GM21786 (cell line): ENCODE results near the gene GSG1.

ENCODE experiments used
- ATAC-seq: cut with Tn5 transposase; IDR thresholded peaks from one replicate; pipeline ENCODE4 v1.9.1; 2021; ENCODE audit not compliant: unreplicated experiment

GSG1 gene

GRCh38 chr12:13120413-13120812, 16.9 kb upstream of the GSG1 start:
- ATAC-seq = no peak

GRCh38 chr12:13119826-13120225, 16.4 kb upstream of the GSG1 start:
- no peak for ATAC-seq

GRCh38 chr12:13117029-13117428, 13.6 kb upstream of the GSG1 start:
- no peak for ATAC-seq

GRCh38 chr12:13116259-13116658, 12.8 kb upstream of the GSG1 start:
- ATAC-seq = no peak

- ATAC-seq = no peak
Measured at GRCh38 chr12:13114251-13115052, 11.0 kb upstream of the GSG1 start.

GRCh38 chr12:13112968-13113367, 9.5 kb upstream of the GSG1 start:
- no peak for ATAC-seq

GRCh38 chr12:13106666-13107065, 3.2 kb upstream of the GSG1 start:
- no peak for ATAC-seq

- no peak for ATAC-seq
Measured at GRCh38 chr12:13105781-13106180, 2.3 kb upstream of the GSG1 start.

- no peak for ATAC-seq
Measured at GRCh38 chr12:13104409-13104808, 942 bp upstream of the GSG1 start.

- no peak for ATAC-seq
Measured at GRCh38 chr12:13102461-13103195, 839 bp downstream of the GSG1 start.

GRCh38 chr12:13101821-13102375, 1.6 kb downstream of the GSG1 start:
- ATAC-seq = no peak

GRCh38 chr12:13100882-13101769, 2.3 kb downstream of the GSG1 start:
- peak; percentile 85 for ATAC-seq

- no peak for ATAC-seq
Measured at GRCh38 chr12:13100605-13100881, 2.9 kb downstream of the GSG1 start.

GRCh38 chr12:13099844-13100604, 3.4 kb downstream of the GSG1 start:
- no peak for ATAC-seq

GRCh38 chr12:13099066-13099843, 4.2 kb downstream of the GSG1 start:
- no peak for ATAC-seq

- no peak for ATAC-seq
Measured at GRCh38 chr12:13097491-13098011, 5.9 kb downstream of the GSG1 start.

GRCh38 chr12:13095266-13095995, 8.0 kb downstream of the GSG1 start:
- no peak for ATAC-seq

GRCh38 chr12:13094367-13094766, 9.1 kb downstream of the GSG1 start:
- peak; percentile 38 for ATAC-seq

GRCh38 chr12:13093848-13094220, 9.6 kb downstream of the GSG1 start:
- ATAC-seq = no peak
